HG03039 (cell line): ENCODE measurements around the gene HARBI1.

Experiments
- ATAC-seq: cut with Tn5 transposase; IDR thresholded peaks from one replicate; pipeline ENCODE4 v1.9.1; 2021; ENCODE audit warnings: mild to moderate bottlenecking, moderate library complexity; ENCODE audit not compliant: unreplicated experiment

HARBI1 gene

GRCh38 chr11:46633291-46634217 lies 16.5 kb upstream of the HARBI1 start:
- ATAC-seq, result no peak

GRCh38 chr11:46632502-46632901 lies 15.5 kb upstream of the HARBI1 start:
- no peak for ATAC-seq

GRCh38 chr11:46631676-46632075 lies 14.6 kb upstream of the HARBI1 start:
- no peak for ATAC-seq

- ATAC-seq, result no peak
Observed at GRCh38 chr11:46630237-46630636, 13.2 kb upstream of the HARBI1 start.

GRCh38 chr11:46628961-46629360 lies 11.9 kb upstream of the HARBI1 start:
- ATAC-seq, result no peak

GRCh38 chr11:46625406-46625805 lies 8.4 kb upstream of the HARBI1 start:
- no peak for ATAC-seq

GRCh38 chr11:46618837-46619236 lies 1.8 kb upstream of the HARBI1 start:
- ATAC-seq, result no peak

- ATAC-seq, result no peak
Observed at GRCh38 chr11:46617972-46618314, 916 bp upstream of the HARBI1 start.

GRCh38 chr11:46616551-46617133 lies 385 bp downstream of the HARBI1 start:
- ATAC-seq, result no peak

- ATAC-seq, result no peak
Observed at GRCh38 chr11:46615756-46616155, 1.3 kb downstream of the HARBI1 start.

GRCh38 chr11:46612326-46612725 lies 4.7 kb downstream of the HARBI1 start:
- no peak for ATAC-seq

- ATAC-seq, result no peak
Observed at GRCh38 chr11:46611526-46612304, 5.3 kb downstream of the HARBI1 start.

GRCh38 chr11:46609386-46609785 lies 7.6 kb downstream of the HARBI1 start:
- no peak for ATAC-seq

GRCh38 chr11:46607516-46607915 lies 9.5 kb downstream of the HARBI1 start:
- no peak for ATAC-seq

GRCh38 chr11:46604796-46605195 lies 12.2 kb downstream of the HARBI1 start:
- ATAC-seq, result no peak

GRCh38 chr11:46603704-46604308 lies 13.2 kb downstream of the HARBI1 start:
- ATAC-seq, result no peak

- ATAC-seq, result no peak
Observed at GRCh38 chr11:46601129-46601528, 15.9 kb downstream of the HARBI1 start.

GRCh38 chr11:46600194-46600960 lies 16.6 kb downstream of the HARBI1 start:
- no peak for ATAC-seq

- ATAC-seq, result no peak
Observed at GRCh38 chr11:46599340-46600193, 17.5 kb downstream of the HARBI1 start.
